DMS 273 treated with DMSO at 0.1 percent for 48 hours (cell line): ENCODE measurements around the gene ARL15.

Source experiments
- DNase-seq: peaks from one replicate; lab custom pipeline; 2025; lab: John Stamatoyannopoulos, UW

The ARL15 gene

GRCh38 chr5:54022223-54022622, 288.1 kb downstream of the ARL15 start:
- DNase-seq = no peak

DNA sequence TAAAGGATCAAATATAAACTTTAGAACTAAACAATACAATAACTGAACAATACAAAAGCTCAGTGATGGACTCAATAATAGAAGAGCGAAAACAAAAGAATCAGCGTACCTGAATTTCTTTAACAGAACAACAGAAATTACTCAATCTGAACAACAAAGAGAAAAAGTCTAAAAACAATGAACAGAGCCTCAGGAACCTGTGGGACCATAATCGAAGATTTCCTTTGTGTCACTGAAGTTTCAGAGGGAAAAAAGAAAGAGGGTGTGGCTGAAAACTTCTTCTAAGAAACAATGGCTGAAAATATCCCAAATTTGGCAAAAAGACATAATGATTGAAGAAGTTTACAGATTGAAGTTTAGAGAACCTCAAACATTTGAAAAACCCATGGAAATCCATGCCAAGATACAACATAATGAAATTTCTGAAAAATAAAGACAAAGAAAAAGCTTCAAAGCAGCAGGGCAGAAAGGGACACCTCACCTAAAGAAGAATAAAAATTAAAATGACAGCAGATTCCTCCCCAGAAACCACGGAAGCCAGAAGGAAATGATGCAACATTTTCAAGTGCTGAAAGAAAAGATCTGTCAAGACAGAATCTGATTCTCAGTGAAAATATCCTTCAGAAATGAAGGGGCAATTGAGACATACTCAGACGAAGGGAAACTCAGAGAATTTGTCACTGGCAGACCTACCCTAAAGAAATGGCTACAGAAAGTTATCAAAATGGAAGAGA, 288.8 kb downstream of the ARL15 start:
- no peak for DNase-seq

GRCh38 chr5:54018438-54018837, 291.9 kb downstream of the ARL15 start:
- DNase-seq = no peak

GRCh38 chr5:54017580-54017979, 292.8 kb downstream of the ARL15 start:
- DNase-seq = no peak

DNA sequence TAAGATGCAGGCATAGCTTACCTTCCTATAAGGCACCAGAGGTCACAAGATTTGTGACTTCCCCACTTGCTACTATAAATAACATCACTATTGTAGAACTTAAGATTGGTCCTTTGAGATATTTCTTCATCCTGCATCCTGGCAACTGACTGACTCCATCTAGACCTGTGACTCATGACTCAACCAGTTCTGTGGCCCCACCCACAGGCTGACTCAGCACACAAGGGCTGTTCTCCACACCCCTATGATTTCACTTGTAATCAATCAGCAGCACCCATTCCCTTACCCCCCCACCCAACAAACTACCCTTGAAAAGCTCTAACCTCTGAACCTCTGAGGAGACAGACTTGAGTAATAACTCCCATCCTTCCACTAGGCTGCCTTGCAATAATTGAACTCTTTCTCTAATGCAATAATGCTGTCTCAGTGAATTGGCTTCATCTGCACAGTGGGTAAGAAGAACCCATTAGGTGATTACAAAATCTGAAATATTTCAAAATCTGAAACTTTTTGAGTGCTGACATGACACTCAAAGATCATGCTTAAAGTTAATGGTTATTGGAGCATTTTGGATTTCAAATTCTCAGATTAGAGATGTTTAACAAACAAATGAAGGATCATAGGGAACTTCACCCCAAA, 296.7 kb downstream of the ARL15 start:
- no peak for DNase-seq

GRCh38 chr5:54009828-54010227, 300.5 kb downstream of the ARL15 start:
- DNase-seq = no peak

DNA sequence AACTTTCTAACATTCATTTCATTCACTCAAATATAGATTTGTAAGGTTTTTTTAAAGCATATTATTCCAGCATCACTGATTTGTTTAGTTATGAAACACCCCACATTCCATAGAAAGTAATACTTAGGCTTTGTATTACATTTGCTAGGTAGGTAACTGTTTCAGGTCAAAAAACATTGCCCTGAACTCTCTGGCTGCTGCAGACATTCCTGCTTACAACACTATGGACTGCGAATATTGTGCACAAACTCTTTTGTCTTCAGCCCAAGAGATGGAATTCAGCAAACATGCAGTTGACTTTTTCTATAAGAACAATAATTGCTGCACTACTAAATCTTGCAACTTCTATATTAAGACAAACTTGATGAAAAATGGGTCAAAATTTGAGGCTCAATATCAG, 301.0 kb downstream of the ARL15 start:
- no peak for DNase-seq

DNA sequence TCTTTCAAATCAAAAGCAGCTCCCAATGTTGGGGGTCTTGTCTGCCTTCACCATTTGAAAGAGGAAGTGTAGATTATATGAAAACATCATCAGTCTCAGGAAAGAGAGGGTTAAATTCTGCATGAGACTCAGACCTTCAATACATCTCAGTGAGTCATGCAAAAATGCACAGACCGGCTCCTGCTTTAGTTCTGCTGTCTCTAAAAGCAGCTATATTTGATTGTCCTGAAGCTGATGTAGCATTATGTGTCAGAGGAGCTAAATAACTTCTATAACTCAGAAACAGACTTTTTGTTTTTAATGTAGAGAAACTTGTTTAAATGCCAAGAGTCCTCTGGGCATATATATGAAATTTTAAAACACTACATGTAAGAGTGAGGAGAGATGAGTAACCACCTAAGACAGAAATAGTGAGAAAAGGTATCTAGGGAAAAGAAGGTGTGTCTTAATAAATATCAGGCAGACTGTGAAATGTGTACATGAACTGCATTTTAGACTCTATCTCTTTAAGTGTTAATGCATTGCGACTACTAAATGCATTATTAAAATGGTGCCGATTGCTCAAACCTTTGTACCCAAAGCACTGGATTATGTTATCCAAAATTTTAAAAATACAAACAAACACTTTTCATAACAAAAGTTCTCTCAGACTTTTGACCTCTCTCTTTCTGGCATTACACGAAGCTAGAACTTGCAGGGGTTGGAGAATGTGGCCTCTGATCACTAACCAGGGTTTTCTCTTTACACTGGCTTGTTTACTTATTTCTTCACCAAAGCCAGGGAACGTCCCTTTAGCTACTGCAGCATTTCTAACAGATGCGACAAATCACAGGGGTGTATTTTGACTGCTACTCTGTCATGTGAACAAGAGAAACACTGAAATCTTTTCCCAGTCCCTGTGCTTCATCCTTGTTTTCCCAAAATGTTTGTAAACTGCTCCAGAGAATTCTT, 302.3 kb downstream of the ARL15 start:
- DNase-seq = no peak

GRCh38 chr5:54004697-54005096, 305.7 kb downstream of the ARL15 start:
- no peak for DNase-seq

- no peak for DNase-seq
Measured at GRCh38 chr5:54002779-54003178, 307.6 kb downstream of the ARL15 start.

GRCh38 chr5:54001976-54002775, 308.2 kb downstream of the ARL15 start:
- no peak for DNase-seq

GRCh38 chr5:54000011-54000410, 310.4 kb downstream of the ARL15 start:
- no peak for DNase-seq

DNA sequence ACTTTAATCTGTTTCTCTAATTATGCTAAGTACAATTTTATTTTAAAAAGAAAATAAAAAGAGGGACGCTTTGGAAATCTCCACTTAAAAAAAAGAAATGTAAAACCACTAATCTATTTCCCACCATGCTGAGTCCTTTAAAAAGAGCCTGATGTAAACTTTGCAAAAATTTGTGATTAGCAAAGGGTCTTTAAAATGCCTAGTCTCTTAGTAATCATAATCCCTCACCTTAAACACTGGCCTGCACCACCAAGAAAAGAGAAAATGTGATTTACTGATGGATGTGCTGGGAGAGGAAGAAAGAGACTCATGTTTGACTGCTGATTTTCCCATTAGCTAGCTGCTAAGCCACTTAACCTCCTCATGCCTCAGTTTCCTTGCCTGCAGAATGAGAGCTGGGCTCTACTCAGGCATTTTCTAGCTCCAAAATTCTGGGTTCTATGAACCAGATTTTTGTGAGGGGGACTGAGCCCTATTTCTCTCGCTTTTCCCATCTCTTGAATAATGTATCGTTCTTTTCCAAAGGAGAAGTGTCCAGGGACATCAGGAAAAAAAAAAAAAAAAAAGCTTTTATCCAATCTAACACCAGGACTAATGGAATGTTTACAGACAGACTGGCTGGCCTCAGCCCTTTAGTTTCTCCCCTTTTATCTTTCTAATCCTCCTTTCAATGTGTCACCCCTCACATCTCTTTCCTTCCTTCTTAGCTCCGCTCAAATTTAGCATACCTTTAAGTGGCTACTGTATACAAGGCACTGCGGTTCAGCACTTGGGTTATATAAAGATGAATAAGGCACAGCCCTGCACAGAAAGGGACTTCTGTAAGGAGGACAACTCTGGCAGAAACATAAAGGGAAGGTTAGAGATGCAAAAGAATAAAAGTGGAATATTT, 312.4 kb downstream of the ARL15 start:
- no peak for DNase-seq

DNA sequence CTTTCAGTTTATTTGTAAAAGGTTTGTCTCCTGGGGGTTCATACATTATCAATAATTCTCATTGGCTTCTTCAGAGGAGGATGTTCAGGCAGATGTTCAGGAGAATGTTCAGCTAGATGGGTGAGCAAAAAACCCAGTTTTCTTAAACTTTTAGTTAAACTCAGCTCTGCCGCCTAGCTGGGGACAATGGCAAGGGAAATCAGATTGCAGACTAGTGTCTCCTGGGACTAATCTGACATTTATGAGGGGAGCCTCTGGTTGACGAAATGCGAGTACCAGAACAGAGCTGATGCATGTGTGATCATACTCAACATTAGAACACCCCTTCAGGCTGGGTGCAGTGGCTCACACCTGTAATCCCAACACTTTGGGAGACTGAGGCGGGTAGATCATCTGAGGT, 314.4 kb downstream of the ARL15 start:
- DNase-seq = no peak

DNA sequence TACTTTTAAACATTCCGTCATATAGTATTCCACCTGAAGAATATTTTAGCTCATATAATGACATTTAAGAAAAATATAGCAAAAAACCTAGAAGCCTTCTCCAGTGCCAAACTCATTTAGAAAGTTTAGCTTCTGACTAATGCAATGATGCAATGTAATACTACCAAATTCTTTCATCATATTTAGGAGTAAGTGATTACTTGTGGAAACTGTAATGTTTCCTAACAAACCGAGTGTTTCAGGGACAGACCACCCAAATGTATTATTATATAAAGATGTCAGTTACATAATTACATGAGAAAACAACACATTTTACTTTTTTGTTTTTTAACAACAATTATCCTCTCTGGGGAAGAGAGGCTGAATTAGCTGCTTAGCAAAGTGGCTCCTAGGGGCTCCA, 316.2 kb downstream of the ARL15 start:
- no peak for DNase-seq

- no peak for DNase-seq
Measured at GRCh38 chr5:53991942-53992341, 318.4 kb downstream of the ARL15 start.

DNA sequence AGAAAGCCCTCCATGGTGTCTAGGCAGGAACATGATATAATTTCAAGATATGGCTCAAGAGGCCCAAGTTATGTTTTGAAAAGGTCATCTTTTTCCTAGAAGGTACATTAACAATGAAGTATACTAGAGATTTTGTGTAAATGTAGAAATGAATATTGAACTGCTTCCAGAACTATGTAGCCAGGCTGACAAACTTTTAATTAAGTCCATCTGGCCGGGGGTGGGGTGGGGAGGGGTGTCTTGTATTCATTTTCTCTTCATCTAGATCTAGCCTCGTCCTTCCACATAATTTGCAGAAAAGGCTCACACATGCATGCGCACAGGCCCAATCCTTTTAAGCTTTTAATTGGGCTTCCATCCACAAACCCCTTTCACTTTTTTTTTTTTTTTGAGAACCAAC, 323.3 kb downstream of the ARL15 start:
- DNase-seq = no peak

DNA sequence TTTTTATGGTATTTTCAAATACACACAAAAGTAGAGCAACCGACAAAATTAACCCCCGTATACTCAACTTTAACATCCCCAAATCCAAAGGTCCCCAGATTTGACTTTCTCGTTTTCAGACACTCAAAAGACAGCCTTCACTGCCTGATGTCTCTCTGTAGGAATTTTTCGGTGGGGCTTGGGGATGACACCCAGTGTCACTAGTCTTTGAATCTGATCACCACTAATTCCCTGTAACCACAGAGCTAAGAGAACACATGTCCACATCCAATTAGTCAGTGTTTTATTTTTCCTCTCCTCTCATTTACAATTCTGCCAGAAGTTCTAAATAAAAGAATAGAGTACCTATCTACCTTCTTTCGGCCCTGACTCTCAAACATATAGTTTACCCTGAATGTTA, 324.6 kb downstream of the ARL15 start:
- no peak for DNase-seq

DNA sequence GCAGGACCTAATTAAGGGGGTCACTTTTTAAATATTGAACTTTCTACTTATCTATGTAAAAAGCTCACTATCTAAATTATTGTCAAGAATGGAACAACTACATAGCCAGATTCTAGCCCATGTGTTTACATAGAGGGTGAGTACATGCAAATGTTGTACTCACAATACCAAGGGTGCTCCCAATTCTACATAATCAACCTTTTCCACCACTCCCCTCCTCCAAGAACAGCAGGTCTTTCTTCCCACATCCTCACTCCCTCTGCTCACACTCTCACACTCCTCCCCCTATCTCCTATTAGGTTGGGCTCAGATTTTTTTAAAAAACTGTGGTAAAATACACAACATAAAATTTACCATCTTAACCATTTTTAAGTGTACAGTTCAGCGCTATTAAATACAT, 325.4 kb downstream of the ARL15 start:
- DNase-seq = no peak

DNA sequence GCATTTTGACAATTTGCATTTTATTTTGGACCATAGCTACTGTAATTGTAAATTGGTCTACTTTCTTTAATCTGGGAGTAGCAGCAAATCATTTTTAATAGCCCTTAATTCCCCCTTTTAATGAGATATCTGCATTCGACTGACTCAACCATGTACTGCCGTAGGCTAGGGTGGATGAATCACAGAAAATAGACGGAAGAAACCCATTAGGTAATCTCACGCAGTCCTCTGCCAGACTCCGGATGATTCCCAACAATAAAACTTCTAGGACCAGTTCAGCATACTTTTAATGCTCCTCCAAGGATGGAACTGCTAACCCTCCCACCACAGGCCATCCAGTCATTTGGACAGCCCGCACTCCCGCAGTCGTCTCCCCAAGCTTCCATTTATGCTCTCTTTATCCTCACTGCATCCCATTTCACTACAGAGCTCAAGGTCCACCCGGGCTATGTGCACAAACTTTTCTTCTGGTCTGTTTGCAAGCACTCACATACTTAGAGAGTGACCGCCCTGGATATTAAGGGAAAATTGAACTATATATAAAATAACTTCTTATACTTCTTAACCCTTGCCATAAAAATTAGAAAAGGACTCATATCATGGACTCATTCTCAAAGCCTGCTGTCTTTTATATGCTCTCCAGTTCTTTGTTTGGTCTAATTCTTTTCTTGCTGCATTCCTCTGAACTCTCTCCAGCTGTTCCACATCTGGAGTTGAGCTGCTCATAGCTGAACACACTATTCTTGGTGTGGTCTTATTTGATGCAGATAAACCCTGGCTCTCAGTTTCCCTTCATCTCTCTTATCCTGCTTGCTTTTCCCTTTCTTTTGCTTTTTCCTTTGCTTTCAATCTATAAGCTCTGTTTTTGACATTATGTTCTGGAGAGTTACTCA, 326.6 kb downstream of the ARL15 start:
- no peak for DNase-seq
